K562 (cell line): ENCODE data around the gene USP32. TPM values are rescaled to one million over a fixed set of nuclear protein-coding genes. Genes with fewer than 3 reads are reported as not detected.

Experiments used
- ATF7 ChIP-seq: fragments of 450-650 bp; IDR thresholded peaks from 2 replicates; pipeline ENCODE4 v1.7.1; 2014; ENCODE audit warnings: mild to moderate bottlenecking, moderate library complexity
- ETV5 ChIP-seq: sonication (generic); formaldehyde crosslinking; IDR thresholded peaks from 2 replicates; pipeline ENCODE4 v1.4.0; 2020; ENCODE audit warnings: low read depth, mild to moderate bottlenecking, missing genetic modification reagents
- HINFP ChIP-seq: fragments of 450-650 bp; conservative IDR thresholded peaks from 2 replicates; pipeline ENCODE4 v1.6.1; 2016; ENCODE audit warnings: missing genetic modification characterization, low read depth, mild to moderate bottlenecking, control low read depth, missing compliant biosample characterization
- KDM1A ChIP-seq, 2 experiments: fragments of 450-650 bp; IDR thresholded peaks; 2 replicates each; pipeline ENCODE4 v1.6.1; 2016; ENCODE audit warnings: mild to moderate bottlenecking in 2 of 2
- MITF ChIP-seq: IDR thresholded peaks from 2 replicates; pipeline ENCODE4 v1.6.1; 2014; ENCODE audit warnings: antibody characterized with exemption
- NCOA1 ChIP-seq: fragments of 450-650 bp; IDR thresholded peaks from 2 replicates; pipeline ENCODE4 v1.6.1; 2016; ENCODE audit warnings: low read depth
- RBM25 ChIP-seq: fragments of 200-400 bp; formaldehyde crosslinking; IDR thresholded peaks from 2 replicates; pipeline ENCODE4 v1.6.1; 2018; ENCODE audit warnings: low read length, low read depth, moderate library complexity; ENCODE audit not compliant: severe bottlenecking
- SAP30 ChIP-seq: fragments of 200-600 bp; sonication (generic); IDR thresholded peaks from 2 replicates; pipeline ENCODE4 v1.6.1; 2012; ENCODE audit warnings: borderline replicate concordance, low read depth, mild to moderate bottlenecking, moderate library complexity, low read length, control low read depth, inconsistent platforms; ENCODE audit not compliant: insufficient read depth, poor library complexity, severe bottlenecking
- ZBTB7A ChIP-seq: IDR thresholded peaks from 2 replicates; pipeline ENCODE4 v1.6.1; 2011; ENCODE audit warnings: low read depth, mild to moderate bottlenecking, low read length, moderate library complexity, borderline replicate concordance; ENCODE audit not compliant: control insufficient read depth
- polyA plus RNA-seq, 8 experiments: library from polyadenylated mRNA; depleted of rRNA in 4 of 8; stranded (reverse) in 5 of 8; unstranded in 3 of 8; fragments of >200 nt; fragmentation: Nextera tagmentation in 2 of 8; fragmentation: Illumina TruSeq in 1 of 8; extraction: Ambion mirVana in 2 of 8; extraction: Trizol in 1 of 8; gene quantifications; 2 replicates each; pipeline versions ENCODE4 v1.2.1 to v1.2.3, GENCODE V29; 2011 to 2014; ENCODE audit warnings: inconsistent platforms in 1 of 8, missing spikeins in 1 of 8
- total RNA-seq, 7 experiments: library from RNA; depleted of rRNA in 6 of 7; stranded (reverse); fragments of >200 nt in 6 of 7; fragmentation: Illumina TruSeq in 2 of 7; extraction: Trizol in 2 of 7; gene quantifications; 2 replicates each; pipeline versions ENCODE4 v1.2.1 to v1.2.3, GENCODE V29; 2011 to 2021; ENCODE audit warnings: low replicate concordance in 1 of 7
- TF ChIP-seq, protein P1 (sequence below): fragments of 450-650 bp; IDR thresholded peaks from 2 replicates; pipeline ENCODE4 v1.6.1; 2016; ENCODE audit warnings: borderline replicate concordance

USP32 gene
- total and polyA plus RNA-seq, 9 of the 15 experiments (the other 6 are each of a cell fraction or from before 2014, with no cell fraction given): 18.0 to 69.3 (median 47.1) TPM

DNA sequence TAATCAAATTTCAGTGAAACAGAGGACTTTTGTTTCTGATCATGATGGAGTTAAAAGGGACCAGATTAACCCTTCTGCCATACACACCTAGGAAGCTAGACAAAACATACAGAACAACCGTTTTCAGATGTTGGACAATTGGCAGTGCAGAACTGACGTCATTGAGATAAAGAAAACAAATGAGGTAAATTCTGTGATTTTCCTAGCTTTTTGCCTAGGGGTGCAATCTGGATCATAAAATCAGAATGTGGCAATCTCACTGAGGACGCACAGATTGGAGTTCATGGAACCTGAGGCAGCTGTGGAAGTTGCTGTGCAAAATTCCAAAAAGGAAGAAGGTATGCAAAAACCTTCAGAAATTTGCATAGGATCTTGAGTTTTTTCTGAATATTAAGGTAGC, 15.0 kb upstream of the USP32 start (continued):
- TF ChIP-seq MITF: no peak
- TF ChIP-seq SAP30: no peak
- peak; percentile 69 to 74 for TF ChIP-seq KDM1A (IDR thresholded peaks at IDR 0.05)
- no peak for TF ChIP-seq ETV5 (CRISPR knock-in tag)
- TF ChIP-seq ZBTB7A: no peak
- TF ChIP-seq, protein P1, sequence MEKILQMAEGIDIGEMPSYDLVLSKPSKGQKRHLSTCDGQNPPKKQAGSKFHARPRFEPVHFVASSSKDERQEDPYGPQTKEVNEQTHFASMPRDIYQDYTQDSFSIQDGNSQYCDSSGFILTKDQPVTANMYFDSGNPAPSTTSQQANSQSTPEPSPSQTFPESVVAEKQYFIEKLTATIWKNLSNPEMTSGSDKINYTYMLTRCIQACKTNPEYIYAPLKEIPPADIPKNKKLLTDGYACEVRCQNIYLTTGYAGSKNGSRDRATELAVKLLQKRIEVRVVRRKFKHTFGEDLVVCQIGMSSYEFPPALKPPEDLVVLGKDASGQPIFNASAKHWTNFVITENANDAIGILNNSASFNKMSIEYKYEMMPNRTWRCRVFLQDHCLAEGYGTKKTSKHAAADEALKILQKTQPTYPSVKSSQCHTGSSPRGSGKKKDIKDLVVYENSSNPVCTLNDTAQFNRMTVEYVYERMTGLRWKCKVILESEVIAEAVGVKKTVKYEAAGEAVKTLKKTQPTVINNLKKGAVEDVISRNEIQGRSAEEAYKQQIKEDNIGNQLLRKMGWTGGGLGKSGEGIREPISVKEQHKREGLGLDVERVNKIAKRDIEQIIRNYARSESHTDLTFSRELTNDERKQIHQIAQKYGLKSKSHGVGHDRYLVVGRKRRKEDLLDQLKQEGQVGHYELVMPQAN: no peak
- TF ChIP-seq RBM25: no peak
- TF ChIP-seq ATF7: peak; percentile 28; the same call in 1 of the 2 replicates
- no peak for TF ChIP-seq HINFP
- no peak for TF ChIP-seq NCOA1
